Activated CD4-positive, alpha-beta T cell treated with anti-CD3 and anti-CD28 coated beads, Interleukin-2, amount 10 ng/mL, durations not matched to agents 24 days and 14 days (primary cell): ENCODE results near the gene CMC4. TPM values are rescaled to one million over a fixed set of nuclear protein-coding genes. Genes with fewer than 3 reads are reported as not detected.

ENCODE experiments used
- DNase-seq: peaks from one replicate; pipeline ENCODE4 v3.0.0; 2022
- H3K27ac Mint-ChIP-seq: one replicate; pipeline ENCODE4 v1.8.0; 2022; ENCODE audit warnings: mild to moderate bottlenecking, mixed read lengths
- H3K27me3 Mint-ChIP-seq: one replicate; pipeline ENCODE4 v1.8.0; 2022; ENCODE audit warnings: mixed read lengths
- H3K36me3 Mint-ChIP-seq: one replicate; pipeline ENCODE4 v1.8.0; 2022; ENCODE audit warnings: low read depth, mild to moderate bottlenecking, mixed read lengths
- H3K4me1 Mint-ChIP-seq: one replicate; pipeline ENCODE4 v1.8.0; 2021; ENCODE audit warnings: mixed read lengths
- H3K4me3 Mint-ChIP-seq: one replicate; pipeline ENCODE4 v1.8.0; 2022; ENCODE audit warnings: mild to moderate bottlenecking, moderate library complexity, mixed read lengths
- H3K9me3 Mint-ChIP-seq: one replicate; pipeline ENCODE4 v1.8.0; 2021; ENCODE audit warnings: mixed read lengths
- intact Hi-C: fragments of 100-400 bp; cut with micrococcal nuclease; formaldehyde crosslinking; loops from one replicate; pipeline ENCODE4 v1.15.1; 2023
- total RNA-seq: library from RNA; stranded (reverse); gene quantifications from 2 replicates; pipeline ENCODE4 v1.2.3, GENCODE V29; 2022

CMC4 gene
- total RNA-seq, 1 donor from 2014 or later: 2.5 TPM

- no peak overlapping the region for H3K27ac Mint-ChIP-seq
- no peaks in the 10 kb centered on the region for H3K27me3 Mint-ChIP-seq
- H3K4me1 Mint-ChIP-seq: peaks cover 8% of the 10 kb centered on the region
- DNase-seq: no peak
- intact Hi-C loops: no loop called here
- H3K4me3 Mint-ChIP-seq: no peak overlapping the region
- H3K36me3 Mint-ChIP-seq: peaks cover 20% of the 10 kb centered on the region
- H3K9me3 Mint-ChIP-seq: no peaks in the 10 kb centered on the region
Observed at GRCh38 chrX:155046129-155046810, 24.7 kb downstream of the CMC4 start.

GRCh38 chrX:155035688-155036087, 35.2 kb downstream of the CMC4 start:
- Mint-ChIP-seq H3K9me3 (no peaks in the 10 kb centered on the region), H3K4me1 (peaks cover 2% of the 10 kb centered on the region), H3K27ac (no peak overlapping the region), H3K4me3 (no peak overlapping the region), H3K27me3 (no peaks in the 10 kb centered on the region), H3K36me3 (peaks cover 35% of the 10 kb centered on the region)
- DNase-seq: no peak
- intact Hi-C loops: no loop called here

GRCh38 chrX:155031657-155032056, 39.3 kb downstream of the CMC4 start:
- Mint-ChIP-seq H3K4me1 (peaks cover 11% of the 10 kb centered on the region), H3K27me3 (no peaks in the 10 kb centered on the region), H3K4me3 (no peak overlapping the region), H3K36me3 (peaks cover 19% of the 10 kb centered on the region), H3K9me3 (no peaks in the 10 kb centered on the region), H3K27ac (no peak overlapping the region)
- no peak for DNase-seq
- intact Hi-C loops: no loop called here

GRCh38 chrX:155028877-155029291, 42.1 kb downstream of the CMC4 start:
- H3K36me3 Mint-ChIP-seq: no peaks in the 10 kb centered on the region
- intact Hi-C loops: loop anchor here (10.0 kb wide), 1 partner anchor 654 kb away; the partner anchor contains the start of genes EMD and FLNA
- peaks cover 11% of the 10 kb centered on the region for H3K4me1 Mint-ChIP-seq
- no peaks in the 10 kb centered on the region for H3K9me3 Mint-ChIP-seq
- H3K27me3 Mint-ChIP-seq: peaks cover 7% of the 10 kb centered on the region
- no peak overlapping the region for H3K27ac Mint-ChIP-seq
- H3K4me3 Mint-ChIP-seq: peak overlapping the region; percentile 64
- DNase-seq: no peak

GRCh38 chrX:155028129-155028528, 42.8 kb downstream of the CMC4 start:
- H3K4me3 Mint-ChIP-seq: peak overlapping the region; percentile 87
- H3K27ac Mint-ChIP-seq: peak overlapping the region; percentile 92
- no peak for DNase-seq
- intact Hi-C loops: loop anchor here (10.0 kb wide), 1 partner anchor 653 kb away; the partner anchor contains the start of genes EMD and FLNA
- no peaks in the 10 kb centered on the region for H3K36me3 Mint-ChIP-seq
- peaks cover 11% of the 10 kb centered on the region for H3K27me3 Mint-ChIP-seq
- no peaks in the 10 kb centered on the region for H3K9me3 Mint-ChIP-seq
- peaks cover 11% of the 10 kb centered on the region for H3K4me1 Mint-ChIP-seq

- DNase-seq: peak; percentile 73
- H3K27me3 Mint-ChIP-seq: peaks cover 12% of the 10 kb centered on the region
- peaks cover 11% of the 10 kb centered on the region for H3K4me1 Mint-ChIP-seq
- peak overlapping the region; percentile 87 for H3K4me3 Mint-ChIP-seq
- H3K9me3 Mint-ChIP-seq: no peaks in the 10 kb centered on the region
- intact Hi-C loops: loop anchor here (2.0 to 10.0 kb wide), 3 partner anchors 37 to 653 kb away; partner anchors contain the start of genes EMD, FLNA and VBP1
- H3K36me3 Mint-ChIP-seq: no peaks in the 10 kb centered on the region
- peak overlapping the region; percentile 92 for H3K27ac Mint-ChIP-seq
Observed at GRCh38 chrX:155027509-155028066, 43.3 kb downstream of the CMC4 start.

GRCh38 chrX:155026727-155027508, 44.0 kb downstream of the CMC4 start, which contains the start of gene FUNDC2:
FUNDC2 (plus strand) TSS chrX:155026844; CDS start chrX:155026939, 95 bp downstream.
- Mint-ChIP-seq H3K36me3 (no peaks in the 10 kb centered on the region), H3K27ac (peak within 1 kb of the TSS; percentile 92), H3K4me3 (peak within 1 kb of the TSS; percentile 87), H3K27me3 (peaks cover 16% of the 10 kb centered on the region), H3K9me3 (no peaks in the 10 kb centered on the region), H3K4me1 (peaks cover 11% of the 10 kb centered on the region)
- DNase-seq: peak; percentile 98
- intact Hi-C loops: loop anchor here (1.0 to 10.0 kb wide), 4 partner anchors 36 to 652 kb away; partner anchors contain the start of genes EMD, FLNA and VBP1

GRCh38 chrX:155026420-155026726, 44.6 kb downstream of the CMC4 start:
- intact Hi-C loops: loop anchor here (1.0 to 10.0 kb wide), 4 partner anchors 36 to 652 kb away; partner anchors contain the start of genes EMD, FLNA and VBP1
- H3K27me3 Mint-ChIP-seq: peaks cover 16% of the 10 kb centered on the region
- DNase-seq: no peak
- H3K27ac Mint-ChIP-seq: peak overlapping the region; percentile 92
- no peaks in the 10 kb centered on the region for H3K9me3 Mint-ChIP-seq
- no peaks in the 10 kb centered on the region for H3K36me3 Mint-ChIP-seq
- H3K4me1 Mint-ChIP-seq: peaks cover 11% of the 10 kb centered on the region
- peak overlapping the region; percentile 76 for H3K4me3 Mint-ChIP-seq

GRCh38 chrX:155023907-155024833, 46.8 kb downstream of the CMC4 start:
- Mint-ChIP-seq H3K4me3 (peak overlapping the region; percentile 4), H3K9me3 (no peaks in the 10 kb centered on the region), H3K27ac (no peak overlapping the region), H3K27me3 (peaks cover 20% of the 10 kb centered on the region), H3K4me1 (peaks cover 9% of the 10 kb centered on the region), H3K36me3 (no peaks in the 10 kb centered on the region)
- intact Hi-C loops: loop anchor here (10.0 kb wide), 1 partner anchor 649 kb away; the partner anchor contains the start of genes EMD and FLNA
- DNase-seq: no peak

GRCh38 chrX:155022585-155022984, 48.4 kb downstream of the CMC4 start, which contains the start of gene F8:
F8 (minus strand) TSS chrX:155022723; CDS start chrX:155022552, 171 bp downstream.
- Mint-ChIP-seq H3K36me3 (no peaks in the 10 kb centered on the region), H3K27ac (no peak within 1 kb of the TSS), H3K4me3 (no peak within 1 kb of the TSS), H3K27me3 (peaks cover 22% of the 10 kb centered on the region), H3K4me1 (no peaks in the 10 kb centered on the region), H3K9me3 (no peaks in the 10 kb centered on the region)
- intact Hi-C loops: loop anchor here (10.0 kb wide), 1 partner anchor 648 kb away; the partner anchor contains the start of genes EMD and FLNA
- DNase-seq: no peak

- H3K4me3 Mint-ChIP-seq: no peak overlapping the region
- DNase-seq: no peak
- no peaks in the 10 kb centered on the region for H3K36me3 Mint-ChIP-seq
- H3K27me3 Mint-ChIP-seq: peaks cover 22% of the 10 kb centered on the region
- no peak overlapping the region for H3K27ac Mint-ChIP-seq
- intact Hi-C loops: loop anchor here (10.0 kb wide), 1 partner anchor 646 kb away; the partner anchor contains the start of genes EMD and FLNA
- no peaks in the 10 kb centered on the region for H3K9me3 Mint-ChIP-seq
- H3K4me1 Mint-ChIP-seq: no peaks in the 10 kb centered on the region
Observed at GRCh38 chrX:155020591-155020990, 50.3 kb downstream of the CMC4 start.
